ENCODE data around the gene MTF2. TPM values are rescaled to one million over a fixed set of nuclear protein-coding genes. Genes with fewer than 3 reads are reported as not detected.
A peak's percentile ranks its signal among the peaks of the same experiment; 100 is the strongest.

The MTF2 gene
- total and polyA plus RNA-seq, 3 donors from 2014 or later, result 32.2 to 68.3 (median 57.4) TPM

GRCh38 chr1:93180723-93181613, 101.9 kb downstream of the MTF2 start, which contains the start of gene CCDC18:
Gene CCDC18, plus strand, starts transcription at chr1:93180724. Its CDS starts 2,638 bp downstream, at chr1:93183362.
- Histone ChIP-seq H3K36me3 (ENCODE audit: low read depth, missing control alignments) (no peaks in the 10 kb centered on the region), H3K27ac (peak within 1 kb of the TSS; percentile 98), H3K9me3 (no peaks in the 10 kb centered on the region), H3K4me3 (peak within 1 kb of the TSS; percentile 90 to 99), H3K27me3 (no peaks in the 10 kb centered on the region), H3K4me1 (peaks cover 4% of the 10 kb centered on the region)
- WGBS, 2 donors, result 2% methylated on average over 26 to 43 of the region's 43 CpGs
- no peak for DNase-seq
- no peak for TF ChIP-seq POLR2A (IDR thresholded peaks at IDR 0.05)
- TF ChIP-seq, protein P1, sequence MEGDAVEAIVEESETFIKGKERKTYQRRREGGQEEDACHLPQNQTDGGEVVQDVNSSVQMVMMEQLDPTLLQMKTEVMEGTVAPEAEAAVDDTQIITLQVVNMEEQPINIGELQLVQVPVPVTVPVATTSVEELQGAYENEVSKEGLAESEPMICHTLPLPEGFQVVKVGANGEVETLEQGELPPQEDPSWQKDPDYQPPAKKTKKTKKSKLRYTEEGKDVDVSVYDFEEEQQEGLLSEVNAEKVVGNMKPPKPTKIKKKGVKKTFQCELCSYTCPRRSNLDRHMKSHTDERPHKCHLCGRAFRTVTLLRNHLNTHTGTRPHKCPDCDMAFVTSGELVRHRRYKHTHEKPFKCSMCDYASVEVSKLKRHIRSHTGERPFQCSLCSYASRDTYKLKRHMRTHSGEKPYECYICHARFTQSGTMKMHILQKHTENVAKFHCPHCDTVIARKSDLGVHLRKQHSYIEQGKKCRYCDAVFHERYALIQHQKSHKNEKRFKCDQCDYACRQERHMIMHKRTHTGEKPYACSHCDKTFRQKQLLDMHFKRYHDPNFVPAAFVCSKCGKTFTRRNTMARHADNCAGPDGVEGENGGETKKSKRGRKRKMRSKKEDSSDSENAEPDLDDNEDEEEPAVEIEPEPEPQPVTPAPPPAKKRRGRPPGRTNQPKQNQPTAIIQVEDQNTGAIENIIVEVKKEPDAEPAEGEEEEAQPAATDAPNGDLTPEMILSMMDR (IDR thresholded peaks at IDR 0.05), result no peak
- intact Hi-C loops (cut with DNase I; ENCODE audit: low total_unique reads), result no loop called here

DNA sequence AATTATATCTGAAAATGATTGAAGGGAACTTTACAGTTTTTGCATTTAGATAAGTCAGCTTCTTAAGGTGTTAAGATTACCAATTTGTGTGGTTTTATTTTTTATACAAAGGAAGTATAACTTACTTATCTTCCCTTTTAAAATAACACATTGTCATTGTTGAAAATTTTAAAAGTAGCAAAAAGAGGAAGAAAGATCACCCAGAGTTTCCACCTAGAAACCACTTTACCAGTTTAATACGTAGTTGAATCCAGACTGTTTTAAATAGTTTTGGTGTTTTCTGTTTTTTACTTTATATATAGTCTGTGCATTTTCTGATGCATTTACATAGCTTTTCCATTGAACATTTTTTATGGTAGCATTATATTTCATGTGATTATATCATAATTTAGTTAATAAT, 107.6 kb downstream of the MTF2 start:
- no peak for DNase-seq
- H3K4me3 ChIP-seq, result no peak overlapping the region
- TF ChIP-seq, protein P1 (IDR thresholded peaks at IDR 0.05), result no peak
- TF ChIP-seq POLR2A (IDR thresholded peaks at IDR 0.05), result no peak
- no peaks in the 10 kb centered on the region for H3K9me3 ChIP-seq
- no peak overlapping the region for H3K27ac ChIP-seq
- no peaks in the 10 kb centered on the region for H3K4me1 ChIP-seq
- intact Hi-C loops (cut with DNase I; ENCODE audit: low total_unique reads), result no loop called here
- no peaks in the 10 kb centered on the region for H3K27me3 ChIP-seq
- 88 to 92% methylated on average over 1 of the region's 1 CpG for WGBS, 2 donors
- H3K36me3 ChIP-seq (ENCODE audit: low read depth, missing control alignments), result no peaks in the 10 kb centered on the region

Other genes starting within 250 kb of the MTF2 start
- 100 to 1,000 TPM; 548 to 899 TPM for gene RPL5, start 247.2 kb upstream of the MTF2 start, total RNA-seq
- 929 TPM for gene RPL5, start 247.2 kb upstream of the MTF2 start, polyA plus RNA-seq (ENCODE audit: insufficient read depth, low read depth, low replicate concordance)
- gene DIPK1A, start 117.8 kb upstream of the MTF2 start, total RNA-seq, result 10 to 100 TPM; 21.4 to 25.4 TPM
- gene DIPK1A, start 117.8 kb upstream of the MTF2 start, polyA plus RNA-seq (ENCODE audit: insufficient read depth, low read depth, low replicate concordance), result 14.7 TPM
- 10 to 100 TPM; 48.1 to 50.0 TPM for gene TMED5, start 101.1 kb downstream of the MTF2 start, total RNA-seq
- 39.2 TPM for gene TMED5, start 101.1 kb downstream of the MTF2 start, polyA plus RNA-seq (ENCODE audit: insufficient read depth, low read depth, low replicate concordance)
- 10 to 100 TPM; 19.4 to 38.3 TPM for gene CCDC18, start 101.4 kb downstream of the MTF2 start, total RNA-seq
- 3.9 TPM for gene CCDC18, start 101.4 kb downstream of the MTF2 start, polyA plus RNA-seq (ENCODE audit: insufficient read depth, low read depth, low replicate concordance)

Data from testis (tissue), 3 donors.